HG03066 (cell line): ENCODE data around the gene TGIF1.
"Not testable (repeated sequence)": the region's sequence is repeated elsewhere in the genome, so short reads cannot be mapped to it uniquely, and the experiment has no call there.

Source experiments
- ATAC-seq: cut with Tn5 transposase; IDR thresholded peaks from one replicate; pipeline ENCODE4 v1.9.1; 2021; ENCODE audit warnings: low read depth; ENCODE audit not compliant: unreplicated experiment

TGIF1 gene

DNA sequence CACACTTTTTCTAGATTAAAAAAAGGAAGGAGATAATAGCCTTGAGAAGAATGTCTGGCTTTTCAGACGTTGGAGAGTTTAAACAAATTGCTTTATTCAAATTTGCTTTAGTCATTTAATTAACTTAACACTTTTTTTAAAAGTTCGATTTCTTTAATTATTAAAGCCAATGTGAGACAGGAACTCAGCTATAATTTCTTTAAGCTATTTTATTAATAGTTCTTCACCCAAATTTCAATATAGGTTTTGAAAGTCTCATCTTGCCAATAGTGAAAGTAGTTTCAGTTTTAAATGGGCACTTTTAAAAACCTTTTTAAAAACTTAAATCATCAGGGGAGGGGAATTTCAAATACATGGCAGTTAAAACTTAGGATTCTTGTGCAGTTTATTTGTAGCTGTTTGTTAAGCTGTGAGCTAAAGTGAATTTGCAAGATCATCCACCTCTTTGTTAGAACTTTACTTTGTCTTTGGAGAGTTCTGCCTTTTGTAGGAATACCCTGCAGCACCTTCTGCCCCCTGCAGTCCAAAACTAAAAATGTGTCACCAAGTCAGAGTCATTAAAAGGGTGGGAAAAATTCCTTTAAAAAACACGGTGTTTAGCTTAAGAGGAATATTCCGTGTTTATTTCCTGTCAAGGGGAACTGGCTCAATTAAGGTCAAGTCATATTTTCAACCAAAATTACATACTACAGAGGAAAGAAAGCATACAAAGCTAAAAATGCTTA, 4.6 kb downstream of the TGIF1 start:
- no peak for ATAC-seq

DNA sequence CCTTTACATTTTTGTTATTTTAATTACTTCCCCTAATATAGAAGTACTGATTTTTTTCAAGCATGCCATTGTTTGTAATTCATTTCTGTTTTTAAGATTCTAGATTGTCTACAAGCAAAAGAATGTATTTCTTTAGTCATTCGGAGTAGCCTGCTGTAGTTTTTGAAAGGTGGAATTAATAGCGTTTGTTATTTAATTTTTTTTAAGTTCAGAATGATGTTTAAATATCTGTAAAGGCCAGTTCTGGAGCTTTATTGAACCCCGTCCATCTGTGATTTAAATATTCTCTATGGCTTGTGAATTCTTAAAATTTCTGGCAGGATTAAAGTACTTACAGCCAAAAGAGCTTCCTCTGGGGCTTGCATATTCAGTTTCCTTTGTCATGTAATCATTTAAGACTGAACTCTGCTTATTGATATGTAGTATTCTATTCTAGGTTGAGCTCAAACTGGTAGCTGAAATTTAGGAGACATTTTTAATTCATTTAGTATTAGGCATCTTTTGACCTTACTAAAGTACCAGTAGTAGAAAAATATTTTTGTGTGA, 5.2 kb downstream of the TGIF1 start:
- no peak for ATAC-seq

DNA sequence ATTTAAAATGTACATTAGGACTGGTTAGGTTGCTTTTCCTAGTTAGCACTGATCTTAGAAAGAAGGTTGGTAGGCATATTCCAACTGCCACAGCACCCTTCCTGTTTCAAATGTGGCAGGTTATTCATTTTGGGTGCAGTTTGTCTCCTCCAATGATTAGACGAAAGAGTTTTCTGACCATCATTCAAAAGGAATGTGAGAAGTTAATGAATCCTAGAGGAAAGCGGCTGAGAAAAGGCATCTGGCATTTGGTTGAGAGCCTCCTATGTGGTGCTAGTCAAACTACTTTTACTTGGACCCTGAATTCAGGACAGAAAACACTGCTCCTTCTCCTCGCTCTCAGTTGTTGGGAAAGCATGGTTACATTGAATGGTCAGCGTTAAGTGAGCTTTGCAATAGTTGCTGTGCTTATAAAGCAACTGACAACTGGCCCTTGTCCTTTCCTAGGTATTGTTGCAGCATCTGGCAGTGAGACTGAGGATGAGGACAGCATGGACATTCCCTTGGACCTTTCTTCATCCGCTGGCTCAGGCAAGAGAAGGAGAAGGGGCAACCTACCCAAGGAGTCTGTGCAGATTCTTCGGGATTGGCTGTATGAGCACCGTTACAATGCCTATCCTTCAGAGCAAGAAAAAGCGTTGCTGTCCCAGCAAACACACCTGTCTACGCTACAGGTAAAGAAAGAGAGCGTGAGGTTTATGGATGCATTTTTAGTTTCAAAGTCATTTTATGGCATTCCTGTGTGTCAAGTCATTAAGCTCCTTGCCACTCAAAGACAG, 6.1 kb downstream of the TGIF1 start:
- ATAC-seq = no peak

DNA sequence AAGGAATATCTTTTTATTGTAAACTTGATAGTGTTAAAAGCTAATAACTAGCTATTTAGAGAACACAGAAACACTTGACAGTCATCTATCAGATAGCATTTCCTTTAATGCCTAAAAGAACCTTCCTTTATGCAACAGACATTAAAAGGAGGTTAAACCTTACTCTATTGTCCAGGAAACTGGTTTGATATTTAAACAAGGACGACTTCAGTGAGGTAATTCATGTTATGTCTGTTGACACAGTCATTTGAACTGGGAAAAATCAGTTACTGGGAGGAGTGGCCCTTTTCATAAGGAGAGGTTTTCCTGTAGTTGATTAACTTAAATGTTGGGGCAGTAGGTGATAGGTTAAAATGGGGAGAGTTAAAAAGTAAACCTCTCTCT, 6.7 kb downstream of the TGIF1 start:
- no peak for ATAC-seq

DNA sequence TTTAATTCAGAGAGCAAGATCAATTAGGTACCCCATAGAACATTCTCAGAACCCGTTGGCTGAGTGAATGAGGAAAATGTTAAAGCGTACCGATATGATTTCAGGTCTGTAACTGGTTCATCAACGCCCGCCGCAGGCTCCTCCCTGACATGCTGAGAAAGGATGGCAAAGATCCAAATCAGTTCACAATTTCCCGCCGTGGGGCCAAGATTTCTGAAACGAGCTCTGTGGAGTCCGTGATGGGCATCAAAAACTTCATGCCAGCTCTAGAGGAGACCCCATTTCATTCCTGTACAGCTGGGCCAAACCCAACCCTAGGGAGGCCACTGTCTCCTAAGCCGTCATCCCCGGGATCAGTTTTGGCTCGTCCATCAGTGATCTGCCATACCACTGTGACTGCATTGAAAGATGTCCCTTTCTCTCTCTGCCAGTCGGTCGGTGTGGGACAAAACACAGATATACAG, 7.3 kb downstream of the TGIF1 start:
- ATAC-seq = no peak

DNA sequence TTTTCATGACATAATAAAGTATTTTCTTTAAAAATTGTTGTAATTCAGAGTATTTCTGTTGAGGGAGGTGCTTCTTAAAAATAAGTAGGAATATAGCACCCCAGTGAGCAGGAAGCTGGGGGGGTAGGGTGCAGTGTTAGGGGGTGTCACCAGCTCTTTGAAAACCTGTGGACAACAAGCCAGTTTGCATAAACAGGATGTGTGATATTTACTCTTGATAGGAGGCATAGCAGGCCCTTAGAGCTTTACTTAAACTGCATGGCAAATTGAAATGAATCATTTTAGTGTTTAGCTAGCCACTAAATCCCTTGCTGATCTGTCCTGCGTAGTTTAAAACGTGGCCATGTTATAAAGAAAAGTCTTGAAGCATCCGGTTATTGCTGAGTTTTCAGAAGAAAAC, 8.4 kb downstream of the TGIF1 start:
- ATAC-seq = no peak

DNA sequence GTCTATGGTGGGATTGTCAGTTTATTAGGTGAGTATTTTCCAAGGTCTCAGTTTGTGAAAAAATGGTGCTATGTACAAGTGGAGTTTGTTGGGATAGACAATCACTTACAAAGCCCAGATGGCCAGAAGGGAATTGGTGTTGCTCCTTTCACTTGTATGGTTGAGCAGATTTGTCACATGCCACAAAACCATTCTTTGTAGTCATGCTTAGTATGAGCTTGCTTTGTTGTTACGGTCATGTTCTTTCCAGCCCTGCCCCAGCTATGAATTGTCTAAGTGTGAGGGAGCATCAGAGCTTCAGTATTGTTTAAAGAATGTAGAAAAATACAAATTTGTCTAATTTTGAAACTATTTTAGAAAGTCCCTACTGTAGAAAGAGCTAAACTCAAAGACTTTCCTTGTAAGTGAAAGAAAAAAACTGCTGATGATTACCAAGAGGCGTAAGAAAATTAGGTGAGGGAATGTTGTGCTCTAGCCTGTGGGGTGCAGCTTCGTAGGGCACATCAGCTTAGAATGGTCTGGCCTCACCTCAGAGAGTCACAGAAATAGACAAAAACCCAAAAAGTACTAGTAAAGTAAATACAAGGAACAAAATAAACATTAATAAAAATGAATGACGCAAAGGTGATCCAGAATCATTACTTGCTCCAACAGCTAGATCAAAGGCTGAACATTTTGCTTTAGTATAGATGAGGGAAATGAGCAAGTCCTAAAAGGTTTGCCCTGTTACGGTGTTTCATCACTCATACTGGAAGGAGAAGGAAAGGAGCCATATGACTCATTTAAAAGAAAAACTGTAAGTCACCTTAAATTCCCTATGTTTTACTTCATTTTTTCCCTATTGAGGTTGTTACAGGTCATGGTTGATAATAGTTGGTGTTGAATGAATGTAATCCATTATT, 9.2 kb downstream of the TGIF1 start:
- ATAC-seq = no peak

DNA sequence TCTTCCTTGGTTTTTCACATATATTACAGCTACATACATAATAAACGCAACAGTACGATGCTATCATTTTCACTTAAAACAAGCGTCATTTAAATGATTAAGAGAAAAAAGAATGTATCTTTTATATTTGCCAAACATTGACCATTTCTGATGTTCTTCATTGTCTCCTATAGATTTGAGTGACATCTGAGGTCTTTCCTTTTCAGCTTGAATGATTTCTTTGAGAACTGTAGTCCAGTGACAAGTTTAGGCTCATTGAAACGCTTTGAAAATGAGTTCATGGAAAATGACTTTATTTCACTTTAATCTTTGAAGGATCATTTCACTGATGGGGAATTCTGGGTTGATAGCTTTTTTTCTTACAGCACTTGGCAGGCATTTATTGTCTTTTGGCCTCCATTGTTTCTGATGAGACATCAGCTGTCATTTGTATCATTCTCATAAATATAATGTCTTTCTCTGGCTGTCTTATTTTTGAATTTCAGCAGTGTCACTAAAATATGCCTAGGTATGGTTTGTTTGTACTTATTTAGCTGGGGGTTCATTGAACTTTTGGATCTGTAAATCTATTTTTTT, 10.9 kb downstream of the TGIF1 start:
- ATAC-seq = no peak

DNA sequence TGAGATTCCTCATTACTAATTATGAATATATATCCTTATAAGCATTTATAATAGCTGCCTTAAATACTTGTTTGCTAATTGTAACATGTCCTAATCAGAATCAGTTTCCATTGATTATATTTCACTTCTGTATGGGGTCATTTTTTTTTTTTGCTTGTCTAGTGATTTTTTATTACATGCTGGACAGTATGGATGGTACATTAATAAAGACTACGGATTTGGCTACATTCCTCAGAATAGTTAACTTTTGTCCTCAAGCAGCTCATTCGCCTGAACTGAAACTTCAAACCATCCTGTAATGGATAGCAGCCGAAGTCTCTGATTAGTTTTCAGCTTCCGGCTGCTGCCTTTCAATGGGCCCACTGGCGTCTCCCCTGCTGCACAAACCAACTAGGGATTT, 11.7 kb downstream of the TGIF1 start:
- no peak for ATAC-seq

DNA sequence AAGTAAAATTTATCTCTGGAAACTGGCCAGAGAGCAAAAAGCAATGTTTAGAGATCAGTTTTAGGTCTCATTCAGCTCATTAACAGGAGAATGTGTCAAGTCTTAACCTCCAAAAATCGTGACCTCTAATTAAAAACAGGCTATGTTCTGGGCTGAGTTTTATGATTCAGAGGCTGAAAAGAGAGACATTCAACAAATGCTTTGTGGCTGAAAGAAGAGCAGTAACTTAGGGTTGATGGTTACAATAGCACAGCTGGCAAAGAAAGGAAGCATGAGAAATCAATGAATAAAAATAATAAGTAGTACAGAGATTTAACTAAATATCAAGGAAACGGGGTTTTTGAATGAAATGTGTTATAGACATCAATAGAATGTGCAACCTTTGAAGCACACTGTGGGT, 13.1 kb downstream of the TGIF1 start:
- no peak for ATAC-seq

DNA sequence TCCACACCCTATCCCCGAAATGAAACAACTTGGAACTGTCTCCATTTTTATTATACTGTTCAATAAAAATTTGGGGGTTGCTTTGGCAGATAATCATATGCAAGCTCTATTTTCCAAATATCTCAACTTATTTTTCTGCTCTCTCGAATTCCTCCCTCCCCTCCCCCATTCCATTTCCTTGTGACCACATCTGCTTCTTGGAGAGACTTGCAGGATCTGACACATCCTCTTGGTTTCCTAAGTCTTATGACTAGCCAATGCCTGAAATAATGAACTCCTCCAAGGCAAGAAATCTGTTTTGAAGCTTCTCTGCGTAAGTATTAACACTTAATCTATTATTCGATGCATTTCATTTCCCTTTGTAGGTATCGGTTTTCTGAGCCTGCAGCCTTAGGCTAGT, 16.1 kb downstream of the TGIF1 start:
- ATAC-seq = no peak

DNA sequence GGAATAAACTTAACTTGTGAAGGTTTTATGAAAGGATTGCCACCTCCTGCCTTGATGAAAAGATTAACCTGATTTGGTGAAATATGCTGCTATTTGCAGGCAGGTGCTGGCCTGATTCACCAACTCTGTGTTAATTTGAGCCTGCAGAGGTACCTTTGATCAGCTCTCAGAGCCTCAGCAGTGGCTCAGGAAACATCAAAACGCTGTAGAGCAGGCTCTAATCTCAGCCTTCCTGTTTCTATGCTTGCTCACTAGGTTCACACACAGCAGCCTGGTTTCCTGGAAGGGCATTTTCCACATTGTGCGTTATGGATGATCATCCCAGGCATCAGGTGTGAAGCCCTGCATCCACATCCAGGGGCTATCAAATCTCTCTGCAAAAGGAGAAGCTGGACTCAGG, 16.9 kb downstream of the TGIF1 start:
- ATAC-seq = no peak

DNA sequence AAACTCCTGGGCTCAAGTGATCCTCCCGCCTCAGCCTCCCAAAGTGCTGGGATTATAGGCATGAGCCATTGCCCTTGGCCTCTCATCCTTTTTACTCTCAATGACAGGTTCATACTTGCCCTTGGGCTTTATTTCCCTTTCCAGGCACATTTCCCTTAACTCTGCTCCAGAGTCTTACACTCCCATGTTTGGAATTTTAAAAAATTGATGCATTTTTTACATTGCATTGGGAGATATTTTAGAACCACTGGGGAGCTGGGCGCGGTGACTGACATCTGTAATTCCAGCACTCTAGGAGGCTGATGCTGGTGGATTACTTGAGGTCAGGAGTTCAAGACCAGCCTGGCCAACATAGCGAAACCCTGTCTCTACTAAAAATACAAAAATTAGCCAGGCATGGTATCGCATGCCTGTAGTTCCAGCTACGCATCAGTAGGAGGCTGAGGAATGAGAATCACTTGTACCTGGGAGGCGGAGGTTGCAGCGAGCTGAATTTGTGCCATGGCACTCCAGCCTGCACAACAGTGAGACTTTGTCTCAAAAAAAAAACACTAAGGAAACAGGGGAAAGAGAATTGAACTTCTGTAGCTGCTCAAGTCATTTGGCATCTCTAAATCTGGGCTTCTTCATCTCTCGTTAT, 18.2 kb downstream of the TGIF1 start:
- ATAC-seq = no peak

DNA sequence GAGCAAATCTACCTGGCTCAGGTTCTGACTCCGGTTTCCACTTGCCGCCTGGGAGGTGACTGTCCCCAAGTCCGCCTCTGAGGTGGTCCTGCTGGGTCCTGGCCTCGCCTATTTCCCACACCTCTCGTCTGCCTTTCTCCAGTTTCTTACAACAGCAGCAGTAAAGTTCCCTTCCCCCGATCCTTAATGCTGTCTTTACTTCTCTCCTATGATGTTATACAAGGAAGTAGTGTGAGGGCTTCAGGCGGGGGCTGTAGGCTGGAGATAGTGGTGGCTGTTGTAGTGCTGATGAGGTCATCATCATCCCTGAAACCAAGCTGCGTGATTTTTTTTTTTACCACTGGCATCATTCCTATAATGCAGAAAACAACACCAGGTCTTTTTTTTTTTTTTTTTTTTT, 18.9 kb downstream of the TGIF1 start:
- no peak for ATAC-seq

DNA sequence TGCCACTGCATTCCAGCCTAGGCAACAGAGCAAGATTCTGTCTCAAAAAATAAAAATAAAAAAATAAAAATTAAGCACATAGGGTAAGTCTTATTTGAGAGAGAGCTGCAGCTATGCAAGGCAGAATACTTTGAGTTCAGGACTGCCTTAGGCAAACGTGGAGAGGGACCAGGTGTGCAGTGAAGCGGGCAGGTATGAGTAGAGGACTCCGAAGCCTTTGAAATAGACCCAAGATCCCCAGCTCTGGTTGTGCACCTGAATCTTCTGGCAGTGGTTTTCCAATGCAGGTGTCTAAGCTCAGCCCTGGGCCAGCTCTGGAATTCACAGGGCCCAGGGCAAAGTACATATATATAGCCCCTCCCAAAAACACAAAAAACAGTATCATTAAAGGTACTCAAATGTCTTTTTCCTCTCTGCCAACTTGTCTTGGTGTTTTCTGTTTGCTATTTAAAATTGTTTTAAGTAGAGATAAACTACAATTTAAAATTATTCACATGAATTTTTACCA, 21.2 kb downstream of the TGIF1 start:
- ATAC-seq = no peak

DNA sequence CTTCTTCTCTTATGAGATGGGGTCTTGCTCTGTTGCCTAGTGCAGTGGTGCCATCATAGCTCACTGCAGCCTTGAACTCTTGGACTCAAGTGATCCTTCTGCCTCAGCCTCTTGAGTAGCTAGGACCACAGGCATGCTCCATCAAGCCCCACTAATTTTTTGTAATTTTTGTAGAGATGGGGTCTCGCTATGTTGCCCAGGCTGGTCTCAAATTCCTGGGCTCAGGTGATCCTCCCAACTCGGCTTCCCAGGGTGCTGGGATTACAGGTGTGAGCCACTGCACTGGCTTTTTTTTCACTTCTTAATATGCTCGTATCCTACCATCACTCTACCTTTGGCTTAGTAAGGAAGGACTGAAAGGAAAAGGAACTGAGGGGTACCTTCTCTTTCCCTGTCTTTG, 22.1 kb downstream of the TGIF1 start:
- not testable (repeated sequence) for ATAC-seq

DNA sequence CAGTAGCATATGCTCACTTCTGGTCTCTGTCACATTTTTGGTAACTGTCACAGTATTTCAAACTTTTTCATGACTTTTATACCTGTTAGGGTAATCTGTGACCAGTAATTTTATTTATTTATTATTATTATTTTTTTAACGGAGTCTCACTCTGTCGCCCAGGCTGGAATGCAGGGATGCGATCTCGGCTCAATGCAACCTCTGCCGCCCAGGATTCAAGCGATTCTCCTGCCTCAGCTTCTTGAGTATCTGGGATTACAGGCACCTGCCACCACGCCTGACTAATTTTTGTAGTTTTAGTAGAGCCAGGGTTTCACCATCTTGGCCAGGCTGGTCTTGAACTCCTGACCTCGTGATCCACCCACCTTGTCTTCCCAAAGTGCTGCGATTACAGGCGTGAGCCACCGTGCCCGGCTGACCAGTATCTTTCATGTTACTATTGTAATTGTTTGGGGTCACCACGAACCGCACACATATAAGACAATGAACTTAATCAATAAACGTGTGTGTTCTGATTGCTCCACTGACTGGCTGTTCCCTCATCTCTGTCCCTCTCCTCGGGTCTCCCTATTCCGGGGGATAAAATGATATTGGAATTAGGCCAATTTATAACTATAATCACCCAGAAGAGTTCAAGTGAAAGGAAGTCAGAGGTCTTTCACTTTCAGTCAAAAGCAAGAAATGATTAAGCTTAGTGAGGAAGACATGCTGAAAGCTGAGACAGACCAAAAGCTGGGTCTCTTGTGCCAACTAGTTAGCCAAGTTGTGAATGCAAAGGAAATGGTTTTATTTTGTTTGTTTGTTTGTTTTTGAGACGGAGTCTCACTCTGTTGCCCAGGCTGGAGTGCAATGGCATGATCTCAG, 22.9 kb downstream of the TGIF1 start:
- ATAC-seq = no peak

DNA sequence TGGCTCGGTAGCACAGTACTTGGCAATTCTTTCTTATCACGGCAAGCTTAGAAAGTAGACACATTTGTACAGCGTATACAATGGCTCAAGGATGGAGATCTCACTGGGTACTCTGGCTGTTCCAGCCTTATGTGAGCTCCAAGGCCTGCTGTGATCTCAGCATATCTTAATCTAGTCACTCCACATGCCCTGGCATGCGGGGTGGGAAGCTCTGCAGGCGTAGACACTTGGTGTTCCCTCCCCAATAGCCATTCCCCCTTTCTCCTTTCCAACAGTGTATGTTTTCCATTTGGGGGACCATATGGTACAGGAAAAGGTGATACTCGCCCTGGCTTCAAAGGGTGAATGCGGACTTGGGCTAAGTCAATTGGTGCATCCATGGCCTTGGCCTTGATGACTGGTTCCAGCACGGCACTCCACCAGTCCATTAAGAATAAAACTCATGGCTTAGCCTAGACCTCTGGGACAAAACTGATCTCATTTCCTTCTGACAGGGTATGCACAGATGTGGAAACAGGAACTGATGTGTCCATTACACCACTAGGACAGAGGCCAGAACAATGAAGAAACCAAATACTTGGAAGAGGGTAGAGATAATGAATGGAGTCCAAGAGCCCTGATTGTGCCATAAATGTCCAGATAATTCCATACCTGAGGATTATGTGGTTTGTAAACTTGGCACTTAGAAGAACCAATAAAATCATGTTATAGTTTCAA, 28.4 kb downstream of the TGIF1 start:
- no peak for ATAC-seq
